ENCODE results near the gene CD200R1. TPM values are rescaled to one million over a fixed set of nuclear protein-coding genes. Genes with fewer than 3 reads are reported as not detected.

CD200R1 gene
- total RNA-seq, 4 donors from 2014 or later, result 2.9 to 9.6 (median 4.3) TPM

DNA sequence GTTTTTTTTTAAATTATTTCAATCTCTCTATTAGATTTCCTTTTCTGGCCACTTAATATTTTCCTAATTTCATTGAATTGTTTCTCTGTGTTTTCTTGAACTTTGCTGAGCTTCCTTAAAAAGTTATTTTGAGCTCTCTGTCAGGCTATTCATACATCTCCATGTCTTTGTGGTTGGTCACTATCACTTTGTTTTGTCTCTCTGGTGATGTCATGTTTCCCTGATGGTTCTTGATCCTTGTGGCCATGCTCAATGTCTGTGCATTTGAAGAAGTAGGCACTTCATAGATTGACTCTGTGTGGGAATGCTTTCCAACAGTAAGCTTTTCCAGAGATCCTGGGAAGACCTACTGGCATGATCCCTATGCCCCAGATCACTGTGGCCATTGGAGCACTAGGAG is 18.6 kb downstream of the CD200R1 start:
- DNase-seq, result no peak
- intact Hi-C loops (cut with DNase I), result no loop called here
- no peaks in the 10 kb centered on the region for H3K36me3 ChIP-seq
- TF ChIP-seq CTCF (IDR thresholded peaks at IDR 0.05) (no peak), POLR2A (IDR thresholded peaks at IDR 0.05) (no peak)
- no peak overlapping the region for H3K4me3 ChIP-seq
- H3K27me3 ChIP-seq, result no peaks in the 10 kb centered on the region
- no peak overlapping the region for H3K27ac ChIP-seq
- peaks cover 0 to 3% (median 0%) of the 10 kb centered on the region in 3 donors for H3K9me3 ChIP-seq
- H3K4me1 ChIP-seq, result no peaks in the 10 kb centered on the region

GRCh38 chr3:112948346-112948838 is 26.5 kb downstream of the CD200R1 start:
- Histone ChIP-seq H3K9me3 (peaks cover 0 to 6% (median 0%) of the 10 kb centered on the region in 3 donors), H3K27me3 (no peaks in the 10 kb centered on the region), H3K36me3 (peaks cover 0 to 4% (median 0%) of the 10 kb centered on the region in 3 donors), H3K4me1 (no peaks in the 10 kb centered on the region), H3K4me3 (no peak overlapping the region), H3K27ac (no peak overlapping the region)
- no peak for DNase-seq
- no peak for TF ChIP-seq POLR2A (IDR thresholded peaks at IDR 0.05)
- TF ChIP-seq CTCF (IDR thresholded peaks at IDR 0.05), result no peak
- WGBS, 2 donors, result 84 to 86% methylated on average over 9 of the region's 9 CpGs
- intact Hi-C loops (cut with DNase I), result no loop called here

DNA sequence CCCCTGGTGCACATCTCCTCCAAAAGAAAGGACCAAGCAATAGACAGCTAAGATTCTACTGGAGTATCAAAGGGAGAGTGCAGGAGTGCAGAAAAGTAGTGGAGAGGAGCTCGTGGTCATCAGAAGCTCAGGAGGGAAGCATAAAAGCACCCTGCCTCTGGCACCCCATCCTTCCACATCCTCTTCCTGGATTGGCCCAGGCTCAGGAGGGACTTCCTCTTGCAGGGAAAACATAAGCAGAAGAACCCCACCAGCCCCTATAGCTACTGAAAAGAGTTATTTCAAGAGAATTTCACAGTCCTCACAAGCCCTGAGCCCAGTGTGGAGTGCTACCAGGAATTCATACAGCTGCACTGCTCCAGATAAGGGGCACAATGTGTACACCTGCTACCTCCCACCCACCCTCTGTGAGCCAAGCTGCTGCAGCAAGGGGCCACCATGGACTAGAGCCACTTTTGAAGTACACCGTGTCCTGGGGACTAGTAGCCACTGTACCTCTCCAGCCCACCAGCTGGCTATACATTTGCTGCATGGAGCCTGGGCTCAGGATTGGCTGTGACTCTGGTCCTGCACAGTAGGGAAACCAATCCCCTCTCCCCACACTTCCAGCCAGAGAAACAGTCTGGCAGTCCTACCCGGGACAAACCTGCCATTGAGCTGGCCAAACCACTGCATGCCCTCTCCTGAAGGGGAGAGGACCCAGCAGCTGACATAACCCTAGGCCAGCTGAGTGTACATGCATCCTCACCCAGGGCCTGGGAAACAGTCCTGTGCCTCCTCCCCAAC is 43.0 kb downstream of the CD200R1 start:
- no peak for DNase-seq
- H3K27ac ChIP-seq, result no peak overlapping the region
- no peaks in the 10 kb centered on the region for H3K4me1 ChIP-seq
- no peak overlapping the region for H3K4me3 ChIP-seq
- no peaks in the 10 kb centered on the region for H3K27me3 ChIP-seq
- WGBS, 2 donors, result 45 to 71% methylated on average over 1 to 2 of the region's 3 CpGs
- no peaks in the 10 kb centered on the region for H3K9me3 ChIP-seq
- no peak for TF ChIP-seq POLR2A (IDR thresholded peaks at IDR 0.05)
- TF ChIP-seq CTCF (IDR thresholded peaks at IDR 0.05), result no peak
- intact Hi-C loops (cut with DNase I), result no loop called here
- peaks cover 0 to 4% (median 0%) of the 10 kb centered on the region in 3 donors for H3K36me3 ChIP-seq

- intact Hi-C loops (cut with DNase I), result no loop called here
- 95 to 98% methylated on average over 3 of the region's 3 CpGs for WGBS, 2 donors
- peaks cover 0 to 4% (median 0%) of the 10 kb centered on the region in 3 donors for H3K36me3 ChIP-seq
- TF ChIP-seq CTCF (IDR thresholded peaks at IDR 0.05), result no peak
- TF ChIP-seq POLR2A (IDR thresholded peaks at IDR 0.05), result no peak
- no peaks in the 10 kb centered on the region for H3K27me3 ChIP-seq
- H3K9me3 ChIP-seq, result no peaks in the 10 kb centered on the region
- no peak for DNase-seq
- H3K27ac ChIP-seq, result no peak overlapping the region
- no peak overlapping the region for H3K4me3 ChIP-seq
- H3K4me1 ChIP-seq, result no peaks in the 10 kb centered on the region
Measured at GRCh38 chr3:112930771-112931170, 44.1 kb downstream of the CD200R1 start.

DNA sequence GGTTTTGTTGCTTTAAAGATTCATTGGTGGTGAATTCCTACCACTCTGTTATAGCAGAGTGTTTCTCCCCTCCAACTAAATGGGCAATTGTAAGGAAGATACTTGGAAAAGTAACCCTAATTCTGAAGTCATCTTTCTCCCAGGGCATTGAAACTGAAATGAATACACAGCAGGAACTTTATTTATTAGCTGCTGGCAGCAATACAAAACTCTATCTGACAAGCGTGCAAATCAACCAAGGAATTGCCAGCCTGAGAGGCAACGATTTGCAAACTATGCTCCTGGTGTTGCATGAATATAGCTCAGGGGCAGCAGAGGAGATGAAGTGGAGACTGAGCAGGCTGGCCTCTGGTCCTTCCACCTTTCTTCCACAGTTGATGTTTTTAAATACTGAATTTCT is 48.9 kb downstream of the CD200R1 start:
- intact Hi-C loops (cut with DNase I), result no loop called here
- Histone ChIP-seq H3K4me1 (no peaks in the 10 kb centered on the region), H3K4me3 (no peak overlapping the region), H3K36me3 (peaks cover 0 to 4% (median 0%) of the 10 kb centered on the region in 3 donors), H3K27ac (no peak overlapping the region), H3K27me3 (no peaks in the 10 kb centered on the region), H3K9me3 (no peaks in the 10 kb centered on the region)
- DNase-seq, result no peak
- TF ChIP-seq CTCF (IDR thresholded peaks at IDR 0.05) (no peak), POLR2A (IDR thresholded peaks at IDR 0.05) (no peak)
- 18 to 30% methylated on average over 2 of the region's 2 CpGs for WGBS, 2 donors
